SK-N-SH (cell line): ENCODE measurements around the gene GALNTL6.

Experiments
- CTCF ChIP-seq: fragments of 200-600 bp; sonication (generic); IDR thresholded peaks from 2 replicates; pipeline ENCODE4 v1.6.1; 2017; ENCODE audit warnings: antibody characterized with exemption, mild to moderate bottlenecking, moderate library complexity
- ELF1 ChIP-seq: IDR thresholded peaks from 2 replicates; pipeline ENCODE4 v1.4.0; 2012
- EP300 ChIP-seq, 2 experiments: IDR thresholded peaks; 2 replicates each; pipeline versions ENCODE4 v1.4.0 to v1.6.1; 2012; ENCODE audit warnings: borderline replicate concordance in 1 of 2, low read depth in 1 of 2, low read length in 1 of 2
- FOSL2 ChIP-seq: IDR thresholded peaks from 2 replicates; pipeline ENCODE4 v1.4.0; 2012; ENCODE audit warnings: low read depth, mild to moderate bottlenecking, moderate library complexity, borderline replicate concordance
- JUND ChIP-seq: IDR thresholded peaks from 2 replicates; pipeline ENCODE4 v1.4.0; 2012
- MAX ChIP-seq: IDR thresholded peaks from 2 replicates; pipeline ENCODE4 v1.4.0; 2012; ENCODE audit warnings: low read depth
- POLR2AphosphoS5 ChIP-seq: IDR thresholded peaks from 2 replicates; pipeline ENCODE4 v1.6.1; 2012; ENCODE audit warnings: low read depth, low read length
- RCOR1 ChIP-seq: fragments of 150-350 bp; IDR thresholded peaks from 2 replicates; pipeline ENCODE4 v1.6.1; 2017; ENCODE audit warnings: antibody characterized with exemption, low read length
- REST ChIP-seq: IDR thresholded peaks from 2 replicates; pipeline ENCODE4 v1.6.1; 2012; ENCODE audit warnings: mild to moderate bottlenecking, low read depth, low read length, moderate library complexity
- TCF12 ChIP-seq: IDR thresholded peaks from 2 replicates; pipeline ENCODE4 v1.4.0; 2012
- TEAD4 ChIP-seq: IDR thresholded peaks from 2 replicates; pipeline ENCODE4 v1.4.0; 2012; ENCODE audit warnings: mild to moderate bottlenecking, borderline replicate concordance; ENCODE audit not compliant: insufficient read depth

GRCh38 chr4:173039617-173040577 lies 1226.7 kb downstream of the GALNTL6 start:
- TF ChIP-seq JUND = no peak
- no peak for TF ChIP-seq CTCF
- no peak for TF ChIP-seq EP300 (IDR thresholded peaks at IDR 0.05; ENCODE audit: borderline replicate concordance in 1 of 2, low read depth in 1 of 2, low read length in 1 of 2)
- no peak for TF ChIP-seq RCOR1
- TF ChIP-seq TCF12 = no peak
- TF ChIP-seq ELF1 = no peak
- TF ChIP-seq FOSL2 = no peak
- no peak for TF ChIP-seq POLR2AphosphoS5
- no peak for TF ChIP-seq TEAD4
- no peak for TF ChIP-seq REST
- TF ChIP-seq MAX = no peak
